Stimulated activated CD8-positive, alpha-beta memory T cell treated with anti-CD3 and anti-CD28 coated beads, Interleukin-7, amount 100 ng/mL, for 1 hour (primary cell): ENCODE results near the gene DAPK2.

Experiments used
- DNase-seq, 2 donors: peaks; one replicate each; pipeline ENCODE4 v3.0.0-alpha.2; 2020; ENCODE audit warnings: low read depth in 2 of 2

Gene DAPK2

GRCh38 chr15:63864186-63864585, 182.1 kb downstream of the DAPK2 start:
- no peak for DNase-seq

GRCh38 chr15:63861946-63862517, 184.3 kb downstream of the DAPK2 start:
- DNase-seq: no peak

- no peak for DNase-seq
These were observed 185.7 kb downstream of the DAPK2 start for GRCh38 chr15:63860555-63860954.

- DNase-seq: peak; percentile 7 to 9
These were observed 186.1 kb downstream of the DAPK2 start for GRCh38 chr15:63860155-63860554.

- no peak for DNase-seq
These were observed 187.4 kb downstream of the DAPK2 start for GRCh38 chr15:63858881-63859280.

GRCh38 chr15:63858448-63858847, 187.8 kb downstream of the DAPK2 start:
- DNase-seq: no peak

- DNase-seq: no peak
These were observed 188.8 kb downstream of the DAPK2 start for GRCh38 chr15:63857461-63857856.
